Panc1 (cell line): ENCODE data around the gene CHRD. TPM values are rescaled to one million over a fixed set of nuclear protein-coding genes. Genes with fewer than 3 reads are reported as not detected.

Experiments
- ATAC-seq: fragments of 200-7000 bp; cut with Tn5 transposase; 2 replicates; pipeline ENCODE4 v1.9.1; 2020; ENCODE audit warnings: mild to moderate bottlenecking, moderate library complexity
- BruUV-seq: library from RNA; stranded (reverse); fragments of 400-500 nt; replicated peaks from 2 replicates; lab custom pipeline; 2021; lab: Mats Ljungman, UMichigan
- CTCF ChIA-PET: fragments of 300-600 bp; sonication (Branson Sonifier 250); formaldehyde crosslinking; loops from one replicate; lab custom pipeline; 2022; ENCODE audit warnings: antibody characterized with exemption; lab: Charles Lee
- POLR2A ChIA-PET: fragments of 300-600 bp; sonication (Branson Sonifier 250); formaldehyde crosslinking; loops from one replicate; lab custom pipeline; 2022; ENCODE audit warnings: antibody characterized with exemption; lab: Charles Lee
- DNase-seq: peaks from one replicate; pipeline ENCODE4 v3.0.0-alpha.2; 2010; ENCODE audit warnings: low read depth, low spot score
- H3K27ac ChIP-seq: 2 replicates; pipeline ENCODE4 v1.5.1; 2011; ENCODE audit warnings: mild to moderate bottlenecking, low read length, inconsistent platforms
- H3K27me3 ChIP-seq: fragments of 200-500 bp; sonication (Bioruptor generic); 2 replicates; pipeline ENCODE4 v1.6.0; 2014; ENCODE audit warnings: low read length, inconsistent platforms; ENCODE audit not compliant: control insufficient read depth, insufficient read depth
- H3K36me3 ChIP-seq: fragments of 200-500 bp; sonication (Bioruptor generic); 2 replicates; pipeline ENCODE4 v1.5.1; 2014; ENCODE audit warnings: inconsistent platforms, mild to moderate bottlenecking, low read length, moderate library complexity; ENCODE audit not compliant: control insufficient read depth, insufficient read depth
- H3K4me1 ChIP-seq: 2 replicates; pipeline ENCODE4 v1.5.1; 2011; ENCODE audit warnings: inconsistent platforms, mild to moderate bottlenecking, low read length, moderate library complexity; ENCODE audit not compliant: control insufficient read depth, insufficient read depth
- H3K4me3 ChIP-seq, 2 experiments: 2 replicates each; pipeline ENCODE4 v1.5.1; 2011 to 2012; ENCODE audit warnings: low read depth in 2 of 2, low read length in 2 of 2, mild to moderate bottlenecking in 2 of 2, inconsistent platforms in 1 of 2, moderate library complexity in 1 of 2
- H3K9me3 ChIP-seq: fragments of 200-500 bp; sonication (Bioruptor generic); 2 replicates; pipeline ENCODE4 v1.5.1; 2014; ENCODE audit warnings: low read depth, mild to moderate bottlenecking, inconsistent platforms, low read length, moderate library complexity; ENCODE audit not compliant: control insufficient read depth, insufficient read depth
- CTCF ChIP-seq: fragments of 450-650 bp; IDR thresholded peaks from 2 replicates; pipeline ENCODE4 v1.5.1; 2017; ENCODE audit warnings: mild to moderate bottlenecking
- POLR2AphosphoS5 ChIP-seq: IDR thresholded peaks from 2 replicates; pipeline ENCODE4 v1.6.1; 2012; ENCODE audit warnings: mild to moderate bottlenecking, low read depth, low read length, moderate library complexity
- REST ChIP-seq, 2 experiments: IDR thresholded peaks; 2 replicates each; pipeline ENCODE4 v1.6.1; 2011 to 2012; ENCODE audit warnings: low read depth in 2 of 2, control low read depth in 1 of 2, low read length in 1 of 2, mild to moderate bottlenecking in 1 of 2, moderate library complexity in 1 of 2; ENCODE audit not compliant: insufficient read depth in 1 of 2
- SIN3A ChIP-seq: IDR thresholded peaks from 2 replicates; pipeline ENCODE4 v1.6.1; 2012; ENCODE audit warnings: low read depth, mild to moderate bottlenecking, low read length, moderate library complexity, borderline replicate concordance; ENCODE audit not compliant: insufficient read depth
- TCF7L2 ChIP-seq: IDR thresholded peaks from 2 replicates; pipeline ENCODE4 v1.6.1; 2011; ENCODE audit warnings: mild to moderate bottlenecking, low read depth, low read length, inconsistent platforms
- in situ Hi-C: cut with HindIII; loops from 2 replicates; pipeline ENCODE4 v1.10.0; 2016; ENCODE audit warnings: low sequenced_read_pairs, low pct_unique_long_range_greater_than_20kb
- intact Hi-C: fragments of 100-400 bp; cut with micrococcal nuclease; formaldehyde crosslinking; loops from one replicate; pipeline ENCODE4 v1.10.0; 2022; ENCODE audit not compliant: unreplicated experiment
- total RNA-seq: library from RNA; stranded (reverse); gene quantifications from one replicate; pipeline ENCODE4 v1.2.1, GENCODE V29; 2021; ENCODE audit not compliant: unreplicated experiment

Gene CHRD
- total RNA-seq, 1 experiment from 2014 or later, result 1.4 TPM

- H3K9me3 ChIP-seq, result no peaks in the 10 kb centered on the region
- H3K36me3 ChIP-seq, result peaks cover 14% of the 10 kb centered on the region
- H3K4me3 ChIP-seq, result no peak overlapping the region
- in situ Hi-C loops, result no loop called here
- DNase-seq (peak; percentile 84), ATAC-seq (peak; percentile 93)
- no TSS peak for BruUV-seq
- ChIA-PET POLR2A (interaction anchor here (0.6 kb wide), 1 partner anchor 171 kb away, joined by 8 read pairs; no protein-coding TSS in a partner anchor), CTCF (interaction anchor here (0.6 to 4.4 kb wide), 15 partner anchors 9 to 174 kb away, joined by 3 to 53 read pairs (median 5); no protein-coding TSS in a partner anchor)
- H3K27me3 ChIP-seq, result peaks cover 8% of the 10 kb centered on the region
- H3K4me1 ChIP-seq, result peaks cover 12% of the 10 kb centered on the region
- TF ChIP-seq REST (IDR thresholded peaks at IDR 0.05; ENCODE audit: insufficient read depth in 1 of 2, low read depth in 2 of 2, low read length in 1 of 2) (0 out of 4 replicates have a peak, but pooled peaks of 1 of the 2 experiments have one; percentile 38), CTCF (peak; percentile 98), TCF7L2 (no peak), SIN3A (0 out of 2 replicates have a peak, but pooled peaks have one; percentile 49), POLR2AphosphoS5 (peak; percentile 39; the same call in 1 of the 2 replicates)
- intact Hi-C loops, result loop anchor here (2.0 to 10.0 kb wide), 3 partner anchors 97 to 173 kb away; no protein-coding TSS in a partner anchor
- no peak overlapping the region for H3K27ac ChIP-seq
These were observed 8.3 kb upstream of the CHRD start for GRCh38 chr3:184371570-184372018.

- H3K4me3 ChIP-seq, result no peak overlapping the region
- H3K27me3 ChIP-seq, result peaks cover 8% of the 10 kb centered on the region
- H3K36me3 ChIP-seq, result peaks cover 11% of the 10 kb centered on the region; the same call in 1 of the 2 replicates
- TF ChIP-seq REST (IDR thresholded peaks at IDR 0.05; ENCODE audit: insufficient read depth in 1 of 2, low read depth in 2 of 2, low read length in 1 of 2) (no peak), SIN3A (no peak), TCF7L2 (no peak), POLR2AphosphoS5 (no peak)
- intact Hi-C loops, result loop anchor here (10.0 kb wide), 1 partner anchor 142 kb away; no protein-coding TSS in a partner anchor
- DNase-seq, result no peak
- no TSS peak for BruUV-seq
- H3K4me1 ChIP-seq, result peaks cover 12% of the 10 kb centered on the region
- ChIA-PET POLR2A (no interaction called here), CTCF (interaction anchor here (0.5 to 4.4 kb wide), 8 partner anchors 18 to 461 kb away, joined by 4 to 53 read pairs (median 13); partner anchors contain the start of gene VPS8)
- in situ Hi-C loops, result no loop called here
- no peaks in the 10 kb centered on the region for H3K9me3 ChIP-seq
- no peak overlapping the region for H3K27ac ChIP-seq
- ATAC-seq, result no peak
These were observed 7.5 kb upstream of the CHRD start for GRCh38 chr3:184372296-184372821.
